GM12878 (cell line): ENCODE measurements around the gene MPHOSPH8. TPM values are rescaled to one million over a fixed set of nuclear protein-coding genes. Genes with fewer than 3 reads are reported as not detected.

ENCODE experiments used
- BHLHE40 ChIP-seq, 2 experiments: fragments of 450-650 bp in 1 of 2; IDR thresholded peaks; 2 replicates each; pipeline ENCODE4 v1.6.1; 2011 to 2017; ENCODE audit warnings: low read depth in 2 of 2, borderline replicate concordance in 1 of 2, improper control_type of control experiment in 1 of 2, low read length in 1 of 2, mild to moderate bottlenecking in 1 of 2
- CTCF ChIP-seq, 3 experiments: IDR thresholded peaks in 2 of 3; conservative IDR thresholded peaks in 1 of 3; 2 replicates each; pipeline ENCODE4 v1.5.1; 2011; ENCODE audit warnings: low read depth in 3 of 3, low read length in 3 of 3, mild to moderate bottlenecking in 3 of 3, control low read depth in 2 of 3, moderate library complexity in 2 of 3, inconsistent platforms in 1 of 3, mixed read lengths in 1 of 3; ENCODE audit not compliant: control insufficient read depth in 2 of 3, insufficient read depth in 1 of 3; ENCODE audit errors: extremely low read depth in 1 of 3
- HDAC6 ChIP-seq: fragments of 200-600 bp; sonication (generic); IDR thresholded peaks from one replicate; pipeline ENCODE4 v1.8.0; 2017; ENCODE audit warnings: antibody characterized with exemption; ENCODE audit not compliant: unreplicated experiment
- JUNB ChIP-seq: IDR thresholded peaks from 2 replicates; pipeline ENCODE4 v1.6.1; 2016; ENCODE audit warnings: antibody characterized with exemption, mild to moderate bottlenecking
- JUND ChIP-seq: IDR thresholded peaks from 2 replicates; pipeline ENCODE4 v1.6.1; 2012; ENCODE audit warnings: low read depth, mild to moderate bottlenecking, low read length, improper control_type of control experiment, moderate library complexity
- KAT2A ChIP-seq: conservative IDR thresholded peaks from 2 replicates; pipeline ENCODE4 v1.6.1; 2011; ENCODE audit warnings: low read depth, low read length; ENCODE audit not compliant: control insufficient read depth
- MAX ChIP-seq: IDR thresholded peaks from 2 replicates; pipeline ENCODE4 v1.6.1; 2012; ENCODE audit warnings: low read depth, low read length, improper control_type of control experiment
- MTA2 ChIP-seq: fragments of 450-650 bp; IDR thresholded peaks from 2 replicates; pipeline ENCODE4 v1.6.1; 2016; ENCODE audit warnings: low read depth, mild to moderate bottlenecking, moderate library complexity
- MYC ChIP-seq: IDR thresholded peaks from 2 replicates; pipeline ENCODE4 v1.6.1; 2011; ENCODE audit warnings: mild to moderate bottlenecking, low read length, moderate library complexity, inconsistent platforms; ENCODE audit not compliant: insufficient read depth, insufficient replicate concordance, insufficient read length, severe bottlenecking
- NFYA ChIP-seq: IDR thresholded peaks from 2 replicates; pipeline ENCODE4 v1.6.1; 2011; ENCODE audit warnings: low read depth, mild to moderate bottlenecking, low read length, improper control_type of control experiment, borderline replicate concordance
- PBX3 ChIP-seq: IDR thresholded peaks from 2 replicates; pipeline ENCODE4 v1.6.1; 2011; ENCODE audit warnings: mild to moderate bottlenecking, low read depth, low read length, moderate library complexity; ENCODE audit not compliant: insufficient replicate concordance
- SMARCA5 ChIP-seq: fragments of 450-650 bp; IDR thresholded peaks from 2 replicates; pipeline ENCODE4 v1.6.1; 2017; ENCODE audit warnings: mild to moderate bottlenecking
- SPI1 ChIP-seq: IDR thresholded peaks from 2 replicates; pipeline ENCODE4 v1.6.1; 2011; ENCODE audit warnings: low read depth, mild to moderate bottlenecking, low read length, moderate library complexity, borderline replicate concordance; ENCODE audit not compliant: insufficient read depth
- STAT3 ChIP-seq: IDR thresholded peaks from 2 replicates; pipeline ENCODE4 v1.6.1; 2011; ENCODE audit warnings: low read depth, low read length, improper control_type of control experiment
- SUZ12 ChIP-seq: fragments of 200-600 bp; sonication (generic); IDR thresholded peaks from one replicate; pipeline ENCODE4 v1.6.1; 2018; ENCODE audit warnings: antibody characterized with exemption, mild to moderate bottlenecking; ENCODE audit not compliant: unreplicated experiment
- ZBED1 ChIP-seq: IDR thresholded peaks from 2 replicates; pipeline ENCODE4 v1.6.1; 2016; ENCODE audit warnings: borderline replicate concordance
- polyA plus RNA-seq, 11 experiments: library from polyadenylated mRNA; depleted of rRNA in 4 of 11; unstranded in 6 of 11; stranded (reverse) in 5 of 11; fragments of >200 nt; fragmentation: Nextera tagmentation in 4 of 11; fragmentation: Illumina TruSeq in 1 of 11; extraction: Ambion mirVana in 4 of 11; extraction: Trizol in 1 of 11; gene quantifications; 1 replicate in 1 of 11; 2 replicates in 10 of 11; pipeline versions ENCODE4 v1.2.1 to v1.2.3, GENCODE V29; 2011 to 2016; ENCODE audit warnings: inconsistent platforms in 2 of 11, missing spikeins in 2 of 11, low read depth in 1 of 11
- total RNA-seq, 4 experiments: library from RNA; depleted of rRNA in 3 of 4; stranded (reverse); fragments of >200 nt in 3 of 4; fragmentation: Illumina TruSeq in 1 of 4; extraction: Trizol in 1 of 4; gene quantifications; 2 replicates each; pipeline versions ENCODE4 v1.2.1 to v1.2.3, GENCODE V29; 2013 to 2021
- TF ChIP-seq, protein P1 (sequence below): fragments of 450-650 bp; IDR thresholded peaks from 2 replicates; pipeline ENCODE4 v1.6.1; 2017; ENCODE audit warnings: low read depth, mild to moderate bottlenecking, moderate library complexity
- TF ChIP-seq, protein P2 (sequence below): IDR thresholded peaks from 2 replicates; pipeline ENCODE4 v1.6.1; 2011; ENCODE audit warnings: borderline replicate concordance, low read depth, mild to moderate bottlenecking, moderate library complexity, low read length; ENCODE audit not compliant: insufficient read depth, poor library complexity, severe bottlenecking
- TF ChIP-seq, protein P3 (sequence below): IDR thresholded peaks from 2 replicates; pipeline ENCODE4 v1.6.1; 2012; ENCODE audit warnings: low read length, inconsistent platforms

The MPHOSPH8 gene
- total and polyA plus RNA-seq, 10 of the 15 experiments (the other 5 are each of a cell fraction or from before 2014, with no cell fraction given) = 15.9 to 34.9 (median 26.9) TPM

GRCh38 chr13:19586904-19587634, 46.4 kb upstream of the MPHOSPH8 start (continued):
- TF ChIP-seq, protein P1, sequence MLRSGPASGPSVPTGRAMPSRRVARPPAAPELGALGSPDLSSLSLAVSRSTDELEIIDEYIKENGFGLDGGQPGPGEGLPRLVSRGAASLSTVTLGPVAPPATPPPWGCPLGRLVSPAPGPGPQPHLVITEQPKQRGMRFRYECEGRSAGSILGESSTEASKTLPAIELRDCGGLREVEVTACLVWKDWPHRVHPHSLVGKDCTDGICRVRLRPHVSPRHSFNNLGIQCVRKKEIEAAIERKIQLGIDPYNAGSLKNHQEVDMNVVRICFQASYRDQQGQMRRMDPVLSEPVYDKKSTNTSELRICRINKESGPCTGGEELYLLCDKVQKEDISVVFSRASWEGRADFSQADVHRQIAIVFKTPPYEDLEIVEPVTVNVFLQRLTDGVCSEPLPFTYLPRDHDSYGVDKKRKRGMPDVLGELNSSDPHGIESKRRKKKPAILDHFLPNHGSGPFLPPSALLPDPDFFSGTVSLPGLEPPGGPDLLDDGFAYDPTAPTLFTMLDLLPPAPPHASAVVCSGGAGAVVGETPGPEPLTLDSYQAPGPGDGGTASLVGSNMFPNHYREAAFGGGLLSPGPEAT = peak; percentile 63; the same call in 1 of the 2 replicates
- TF ChIP-seq, protein P2, sequence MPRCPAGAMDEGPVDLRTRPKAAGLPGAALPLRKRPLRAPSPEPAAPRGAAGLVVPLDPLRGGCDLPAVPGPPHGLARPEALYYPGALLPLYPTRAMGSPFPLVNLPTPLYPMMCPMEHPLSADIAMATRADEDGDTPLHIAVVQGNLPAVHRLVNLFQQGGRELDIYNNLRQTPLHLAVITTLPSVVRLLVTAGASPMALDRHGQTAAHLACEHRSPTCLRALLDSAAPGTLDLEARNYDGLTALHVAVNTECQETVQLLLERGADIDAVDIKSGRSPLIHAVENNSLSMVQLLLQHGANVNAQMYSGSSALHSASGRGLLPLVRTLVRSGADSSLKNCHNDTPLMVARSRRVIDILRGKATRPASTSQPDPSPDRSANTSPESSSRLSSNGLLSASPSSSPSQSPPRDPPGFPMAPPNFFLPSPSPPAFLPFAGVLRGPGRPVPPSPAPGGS = peak; percentile 74
- TF ChIP-seq ZBED1 (no peak), JUNB (peak; percentile 31; the same call in 1 of the 2 replicates), CTCF (IDR thresholded peaks at IDR 0.05 in 2 of 3, conservative IDR thresholded peaks at IDR 0.05 in 1 of 3; ENCODE audit: control insufficient read depth in 2 of 3, extremely low read depth in 1 of 3, insufficient read depth in 1 of 3, low read depth in 3 of 3, low read length in 3 of 3) (no peak), SMARCA5 (0 out of 2 replicates have a peak, but pooled peaks have one; percentile 38), SPI1 (peak; percentile 83), SUZ12 (no peak), HDAC6 (no peak), STAT3 (no peak), MTA2 (peak; percentile 43; the same call in 1 of the 2 replicates), JUND (no peak), MAX (no peak), MYC (no peak), NFYA (no peak), KAT2A (no peak), BHLHE40 (IDR thresholded peaks at IDR 0.05; ENCODE audit: borderline replicate concordance in 1 of 2, low read depth in 2 of 2, low read length in 1 of 2) (peak; percentile 34 to 37; a peak in 2 of 4 replicates), PBX3 (no peak)
- TF ChIP-seq, protein P3, sequence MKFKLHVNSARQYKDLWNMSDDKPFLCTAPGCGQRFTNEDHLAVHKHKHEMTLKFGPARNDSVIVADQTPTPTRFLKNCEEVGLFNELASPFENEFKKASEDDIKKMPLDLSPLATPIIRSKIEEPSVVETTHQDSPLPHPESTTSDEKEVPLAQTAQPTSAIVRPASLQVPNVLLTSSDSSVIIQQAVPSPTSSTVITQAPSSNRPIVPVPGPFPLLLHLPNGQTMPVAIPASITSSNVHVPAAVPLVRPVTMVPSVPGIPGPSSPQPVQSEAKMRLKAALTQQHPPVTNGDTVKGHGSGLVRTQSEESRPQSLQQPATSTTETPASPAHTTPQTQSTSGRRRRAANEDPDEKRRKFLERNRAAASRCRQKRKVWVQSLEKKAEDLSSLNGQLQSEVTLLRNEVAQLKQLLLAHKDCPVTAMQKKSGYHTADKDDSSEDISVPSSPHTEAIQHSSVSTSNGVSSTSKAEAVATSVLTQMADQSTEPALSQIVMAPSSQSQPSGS = no peak
